Neural progenitor cell (in vitro differentiated cells): ENCODE measurements around the gene RBMX. TPM values are rescaled to one million over a fixed set of nuclear protein-coding genes. Genes with fewer than 3 reads are reported as not detected.
A peak's percentile ranks its signal among the peaks of the same experiment; 100 is the strongest.
"Not testable (repeated sequence)": the region's sequence is repeated elsewhere in the genome, so short reads cannot be mapped to it uniquely, and the experiment has no call there.

Source experiments
- DNase-seq: peaks from one replicate; pipeline ENCODE4 v3.0.0-alpha.2; 2016; ENCODE audit warnings: low spot score
- H2AFZ ChIP-seq: fragments of 200-600 bp; sonication (generic); replicated peaks from 2 replicates; pipeline ENCODE4 v1.6.1; 2016; ENCODE audit warnings: antibody characterized with exemption
- H3F3A ChIP-seq: fragments of 200-600 bp; sonication (generic); 2 replicates; pipeline ENCODE4 v1.6.1; 2016; ENCODE audit warnings: antibody characterized with exemption, low read depth
- H3K27ac ChIP-seq: fragments of 200-600 bp; sonication (generic); 2 replicates; pipeline ENCODE4 v1.5.1; 2016; ENCODE audit warnings: mild to moderate bottlenecking
- H3K27me3 ChIP-seq: fragments of 200-600 bp; sonication (generic); 2 replicates; pipeline ENCODE4 v1.6.1; 2016; ENCODE audit warnings: mild to moderate bottlenecking, moderate library complexity
- H3K36me3 ChIP-seq: fragments of 200-600 bp; sonication (generic); 2 replicates; pipeline ENCODE4 v1.5.1; 2016
- H3K4me1 ChIP-seq: fragments of 200-600 bp; sonication (generic); 2 replicates; pipeline ENCODE4 v1.6.1; 2016; ENCODE audit warnings: mixed run types
- H3K4me2 ChIP-seq: fragments of 200-600 bp; sonication (generic); 2 replicates; pipeline ENCODE4 v1.6.1; 2016
- H3K4me3 ChIP-seq: fragments of 200-600 bp; sonication (generic); 2 replicates; pipeline ENCODE4 v1.5.1; 2016
- H3K79me2 ChIP-seq: fragments of 200-600 bp; sonication (generic); 2 replicates; pipeline ENCODE4 v1.6.1; 2016; ENCODE audit warnings: low read depth
- H3K9ac ChIP-seq: fragments of 200-600 bp; sonication (generic); 2 replicates; pipeline ENCODE4 v1.6.1; 2016
- H3K9me3 ChIP-seq: fragments of 200-600 bp; sonication (generic); 2 replicates; pipeline ENCODE4 v1.5.1; 2016; ENCODE audit warnings: low read depth
- H4K20me1 ChIP-seq: fragments of 200-600 bp; sonication (generic); 2 replicates; pipeline ENCODE4 v1.6.1; 2016; ENCODE audit warnings: low read depth
- H3K27ac Mint-ChIP-seq: 3 replicates; pipeline ENCODE4 v1.8.0; 2021; ENCODE audit warnings: mixed read lengths
- H3K27me3 Mint-ChIP-seq: 2 replicates; pipeline ENCODE4 v1.8.0; 2022; ENCODE audit warnings: low read depth, mild to moderate bottlenecking, inconsistent platforms, moderate library complexity, mixed read lengths; ENCODE audit not compliant: insufficient read depth
- H3K36me3 Mint-ChIP-seq: 3 replicates; pipeline ENCODE4 v1.8.0; 2021; ENCODE audit warnings: mixed read lengths
- H3K4me1 Mint-ChIP-seq: 3 replicates; pipeline ENCODE4 v1.8.0; 2021; ENCODE audit warnings: mixed read lengths
- H3K4me3 Mint-ChIP-seq: 3 replicates; pipeline ENCODE4 v1.8.0; 2021; ENCODE audit warnings: mild to moderate bottlenecking, moderate library complexity, mixed read lengths
- H3K9me3 Mint-ChIP-seq: 3 replicates; pipeline ENCODE4 v1.8.0; 2020; ENCODE audit warnings: mixed read lengths
- EZH2 ChIP-seq: fragments of 200-600 bp; sonication (generic); IDR thresholded peaks from 2 replicates; pipeline ENCODE4 v1.6.1; 2017; ENCODE audit warnings: antibody characterized with exemption, mild to moderate bottlenecking, moderate library complexity
- EZH2phosphoT487 ChIP-seq: fragments of 200-600 bp; sonication (generic); IDR thresholded peaks from 2 replicates; pipeline ENCODE4 v1.6.1; 2017; ENCODE audit warnings: antibody characterized with exemption
- total RNA-seq: library from RNA; depleted of rRNA; stranded (reverse); fragments of >200 nt; gene quantifications from 2 replicates; pipeline ENCODE4 v1.2.3, GENCODE V29; 2015; ENCODE audit warnings: low replicate concordance
- TF ChIP-seq, protein P1 (sequence below): fragments of 200-600 bp; sonication (generic); IDR thresholded peaks from 2 replicates; pipeline ENCODE4 v1.5.1; 2017; ENCODE audit warnings: antibody characterized with exemption, mild to moderate bottlenecking

RBMX gene
- total RNA-seq, 1 donor from 2014 or later = 1,287 TPM

DNA sequence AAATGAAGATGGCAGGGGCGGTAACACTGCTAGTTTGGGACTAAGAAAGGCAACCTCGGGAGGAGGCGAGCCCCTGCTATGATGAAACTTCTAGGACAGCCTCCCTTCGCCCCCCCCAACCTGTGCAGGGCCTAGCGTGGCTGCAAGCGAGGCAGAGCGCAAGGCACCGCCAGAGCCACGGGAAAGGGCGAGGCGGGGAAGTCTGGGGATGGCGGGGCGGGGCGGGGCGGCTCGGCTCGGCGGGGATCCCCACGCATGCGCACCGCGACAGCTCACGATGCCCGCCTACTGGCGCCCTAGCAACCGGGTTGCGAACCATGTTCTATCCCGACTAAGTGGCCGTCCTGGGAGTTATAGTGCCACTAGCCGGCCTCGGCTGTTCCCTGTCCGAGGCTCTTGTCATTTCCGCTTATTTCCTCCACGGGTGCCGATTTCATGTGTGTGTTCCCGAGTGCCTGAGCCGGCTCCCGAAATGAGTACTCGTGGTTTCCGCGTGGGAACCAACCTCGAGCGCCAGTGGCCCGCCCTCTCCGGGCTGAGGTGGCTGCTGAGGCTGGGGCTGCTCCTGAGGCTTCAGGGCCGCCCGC is 28.7 kb upstream of the RBMX start:
- H3K4me1 Mint-ChIP-seq = peaks cover 20% of the 10 kb centered on the region
- Histone ChIP-seq H3K27ac (peak overlapping the region; percentile 65), H3K4me3 (peak overlapping the region; percentile 60), H3K79me2 (no peaks in the 10 kb centered on the region), H3K36me3 (no peaks in the 10 kb centered on the region), H3K9ac (no peak overlapping the region), H3K27me3 (no peaks in the 10 kb centered on the region), H2AFZ (peak overlapping the region; percentile 57), H3K9me3 (no peaks in the 10 kb centered on the region), H3K4me2 (peak overlapping the region; percentile 80), H3F3A (peaks cover 11% of the 10 kb centered on the region), H3K4me1 (no peaks in the 10 kb centered on the region), H4K20me1 (no peaks in the 10 kb centered on the region)
- DNase-seq = peak; percentile 86
- H3K9me3 Mint-ChIP-seq = peaks cover 10% of the 10 kb centered on the region
- no peaks in the 10 kb centered on the region for H3K36me3 Mint-ChIP-seq
- peaks cover 8% of the 10 kb centered on the region for H3K27me3 Mint-ChIP-seq
- H3K4me3 Mint-ChIP-seq = peak overlapping the region; percentile 91
- TF ChIP-seq EZH2 (no peak), EZH2phosphoT487 (no peak)
- TF ChIP-seq, protein P1, sequence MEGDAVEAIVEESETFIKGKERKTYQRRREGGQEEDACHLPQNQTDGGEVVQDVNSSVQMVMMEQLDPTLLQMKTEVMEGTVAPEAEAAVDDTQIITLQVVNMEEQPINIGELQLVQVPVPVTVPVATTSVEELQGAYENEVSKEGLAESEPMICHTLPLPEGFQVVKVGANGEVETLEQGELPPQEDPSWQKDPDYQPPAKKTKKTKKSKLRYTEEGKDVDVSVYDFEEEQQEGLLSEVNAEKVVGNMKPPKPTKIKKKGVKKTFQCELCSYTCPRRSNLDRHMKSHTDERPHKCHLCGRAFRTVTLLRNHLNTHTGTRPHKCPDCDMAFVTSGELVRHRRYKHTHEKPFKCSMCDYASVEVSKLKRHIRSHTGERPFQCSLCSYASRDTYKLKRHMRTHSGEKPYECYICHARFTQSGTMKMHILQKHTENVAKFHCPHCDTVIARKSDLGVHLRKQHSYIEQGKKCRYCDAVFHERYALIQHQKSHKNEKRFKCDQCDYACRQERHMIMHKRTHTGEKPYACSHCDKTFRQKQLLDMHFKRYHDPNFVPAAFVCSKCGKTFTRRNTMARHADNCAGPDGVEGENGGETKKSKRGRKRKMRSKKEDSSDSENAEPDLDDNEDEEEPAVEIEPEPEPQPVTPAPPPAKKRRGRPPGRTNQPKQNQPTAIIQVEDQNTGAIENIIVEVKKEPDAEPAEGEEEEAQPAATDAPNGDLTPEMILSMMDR = no peak
- H3K27ac Mint-ChIP-seq = peak overlapping the region; percentile 48

DNA sequence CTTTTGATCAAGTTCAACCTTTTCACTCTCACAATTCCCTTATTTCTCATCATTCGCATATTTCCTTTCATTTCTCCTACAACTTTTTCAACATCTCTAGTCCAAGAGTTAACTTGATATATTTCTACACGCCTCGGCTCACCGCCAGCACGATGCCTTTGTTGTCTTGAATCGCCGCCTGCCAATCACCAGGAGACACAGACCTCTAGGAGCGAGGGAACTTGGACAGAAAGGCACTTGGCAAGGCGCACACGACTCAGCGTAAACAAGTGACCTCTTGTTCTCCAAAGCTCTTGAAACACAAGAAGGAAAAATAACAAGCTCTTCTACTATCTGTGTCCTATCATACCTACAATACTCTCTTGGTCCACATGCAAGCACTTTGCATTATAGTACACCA is 27.1 kb upstream of the RBMX start:
- no peak overlapping the region for H3K4me2 ChIP-seq
- H4K20me1 ChIP-seq = no peaks in the 10 kb centered on the region
- Mint-ChIP-seq H3K36me3 (no peaks in the 10 kb centered on the region), H3K4me3 (peak overlapping the region; percentile 0), H3K27me3 (peaks cover 8% of the 10 kb centered on the region), H3K27ac (peak overlapping the region; percentile 4), H3K4me1 (peaks cover 20% of the 10 kb centered on the region), H3K9me3 (peaks cover 10% of the 10 kb centered on the region)
- H3K4me3 ChIP-seq = no peak overlapping the region
- no peak overlapping the region for H3K9ac ChIP-seq
- TF ChIP-seq EZH2phosphoT487 (no peak), EZH2 (no peak)
- TF ChIP-seq, protein P1 = no peak
- no peak overlapping the region for H2AFZ ChIP-seq
- no peaks in the 10 kb centered on the region for H3K79me2 ChIP-seq
- no peaks in the 10 kb centered on the region for H3K27me3 ChIP-seq
- no peaks in the 10 kb centered on the region for H3K4me1 ChIP-seq
- H3F3A ChIP-seq = peaks cover 11% of the 10 kb centered on the region
- no peaks in the 10 kb centered on the region for H3K9me3 ChIP-seq
- no peaks in the 10 kb centered on the region for H3K36me3 ChIP-seq
- DNase-seq = no peak
- no peak overlapping the region for H3K27ac ChIP-seq

DNA sequence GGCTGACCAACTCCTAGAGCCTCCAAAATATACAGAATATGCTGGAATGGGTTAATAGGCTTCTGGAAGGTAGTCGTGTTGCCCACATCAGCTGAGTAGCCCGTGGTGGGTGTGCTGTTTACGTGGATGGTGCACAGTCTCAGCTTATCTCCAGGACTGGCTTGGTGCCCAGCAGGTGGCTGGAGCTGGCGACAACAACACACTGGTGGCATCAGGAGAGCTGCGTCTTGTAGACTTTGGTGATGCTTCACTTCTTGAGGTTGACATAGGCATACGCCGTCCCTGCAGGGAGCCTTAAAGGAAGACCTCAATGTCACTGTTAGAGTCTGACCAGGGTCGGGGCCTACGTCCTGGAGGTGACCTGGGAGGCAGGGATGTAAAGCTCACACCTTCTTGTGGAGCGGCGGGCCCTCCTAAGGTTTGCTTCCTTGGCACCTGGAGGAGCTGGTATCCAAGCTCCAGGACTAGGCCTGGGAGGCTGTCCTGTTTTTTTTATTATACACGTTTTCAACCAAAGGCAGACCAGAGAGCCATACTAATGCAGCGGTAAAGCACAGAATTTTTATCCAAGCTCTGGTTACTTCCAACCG is 26.5 kb upstream of the RBMX start:
- H2AFZ ChIP-seq = no peak overlapping the region
- H3F3A ChIP-seq = peaks cover 11% of the 10 kb centered on the region
- Mint-ChIP-seq H3K27ac (no peak overlapping the region), H3K9me3 (peaks cover 10% of the 10 kb centered on the region), H3K4me1 (peaks cover 20% of the 10 kb centered on the region), H3K4me3 (no peak overlapping the region), H3K36me3 (no peaks in the 10 kb centered on the region), H3K27me3 (peaks cover 8% of the 10 kb centered on the region)
- no peak overlapping the region for H3K27ac ChIP-seq
- no peak overlapping the region for H3K4me3 ChIP-seq
- no peak for DNase-seq
- TF ChIP-seq, protein P1 = no peak
- TF ChIP-seq EZH2phosphoT487 = no peak
- TF ChIP-seq EZH2 = no peak
- no peaks in the 10 kb centered on the region for H4K20me1 ChIP-seq
- no peak overlapping the region for H3K4me2 ChIP-seq
- no peaks in the 10 kb centered on the region for H3K4me1 ChIP-seq
- H3K9ac ChIP-seq = no peak overlapping the region
- no peaks in the 10 kb centered on the region for H3K27me3 ChIP-seq
- no peaks in the 10 kb centered on the region for H3K36me3 ChIP-seq
- H3K79me2 ChIP-seq = no peaks in the 10 kb centered on the region
- no peaks in the 10 kb centered on the region for H3K9me3 ChIP-seq

DNA sequence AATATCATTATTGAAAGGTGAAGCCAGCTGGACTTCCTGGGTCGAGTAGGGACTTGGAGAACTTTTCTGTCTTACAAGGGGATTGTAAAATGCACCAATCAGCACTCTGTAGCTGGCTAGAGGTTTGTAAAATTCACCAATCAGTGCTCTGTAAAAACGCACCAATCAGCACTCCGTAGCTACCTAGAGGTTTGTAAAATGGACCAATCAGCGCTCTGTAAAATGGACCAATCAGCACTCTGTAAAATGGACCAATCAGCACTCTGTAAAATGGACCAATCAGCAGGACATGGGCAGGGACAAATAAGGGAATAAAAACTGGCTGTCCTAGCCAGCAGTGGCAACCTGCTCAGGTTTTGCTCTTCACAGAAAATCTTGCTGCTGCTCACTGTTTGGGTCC is 23.5 kb upstream of the RBMX start:
- not testable (repeated sequence) for H3K9me3 Mint-ChIP-seq, H3K27ac Mint-ChIP-seq, H3K4me2 ChIP-seq, H3K4me3 Mint-ChIP-seq, H3K4me1 ChIP-seq, H3K27me3 ChIP-seq, H4K20me1 ChIP-seq, H2AFZ ChIP-seq, H3K9me3 ChIP-seq, H3K36me3 Mint-ChIP-seq, H3K27ac ChIP-seq, H3K4me3 ChIP-seq, H3K79me2 ChIP-seq, H3K27me3 Mint-ChIP-seq, H3K9ac ChIP-seq, H3K36me3 ChIP-seq, H3F3A ChIP-seq, DNase-seq, H3K4me1 Mint-ChIP-seq

DNA sequence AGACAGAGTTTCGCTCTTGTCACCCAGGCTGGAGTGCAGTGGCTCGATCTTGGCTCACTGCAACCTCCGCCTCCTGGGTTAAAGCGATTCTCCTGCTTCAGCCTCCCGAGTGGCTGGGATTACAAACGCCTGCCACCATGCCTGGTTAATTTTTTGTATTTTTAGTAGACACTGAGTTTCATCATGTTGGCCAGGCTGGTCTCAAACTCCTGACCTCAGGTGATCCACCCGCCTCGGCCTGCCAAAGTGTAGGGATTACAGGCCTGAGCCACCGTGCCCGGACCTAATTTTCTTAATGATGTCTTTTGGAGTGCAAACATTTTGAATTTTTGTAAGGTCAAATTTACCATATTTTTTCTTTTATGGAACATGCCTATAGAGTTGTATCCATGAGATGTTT is 19.5 kb upstream of the RBMX start:
- not testable (repeated sequence) for H3K27me3 ChIP-seq, H4K20me1 ChIP-seq, H3K36me3 ChIP-seq, H3K4me3 Mint-ChIP-seq, DNase-seq, H3K4me1 Mint-ChIP-seq, H3K36me3 Mint-ChIP-seq, H3K9ac ChIP-seq, H2AFZ ChIP-seq, H3F3A ChIP-seq, H3K4me2 ChIP-seq, H3K79me2 ChIP-seq, H3K9me3 Mint-ChIP-seq, H3K4me1 ChIP-seq, H3K9me3 ChIP-seq, H3K27me3 Mint-ChIP-seq, H3K27ac ChIP-seq, H3K4me3 ChIP-seq, H3K27ac Mint-ChIP-seq
